ENCODE data around the gene CSNK2A1.

DNA sequence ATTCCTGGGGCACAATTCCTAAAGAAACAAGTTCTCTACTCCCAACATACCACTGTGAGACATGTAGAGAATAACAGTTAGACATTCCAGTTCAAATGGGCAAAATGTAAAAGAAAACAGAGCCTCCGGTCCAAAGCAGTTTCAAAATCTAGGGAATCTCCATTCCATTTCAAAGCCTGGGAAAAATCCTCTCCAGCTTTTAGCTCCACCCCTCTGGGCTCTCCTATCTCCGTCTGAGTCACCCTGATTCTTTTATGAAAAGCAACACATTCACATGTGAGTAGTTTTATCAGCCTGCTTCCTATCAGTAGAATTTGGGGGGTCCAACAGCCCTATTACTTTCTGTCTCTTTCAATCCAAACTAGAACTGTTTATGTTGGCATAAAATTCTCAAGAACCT lies 3.7 kb downstream of the CSNK2A1 start:
- TF ChIP-seq EZH2 (IDR thresholded peaks at IDR 0.05): no peak
- TF ChIP-seq POLR2AphosphoS5 (IDR thresholded peaks at IDR 0.05; ENCODE audit: borderline replicate concordance, low read depth, low read length): no peak
- TF ChIP-seq FOXP2 (optimal IDR thresholded peaks at IDR 0.05; ENCODE audit: control extremely low read depth, extremely low read length, insufficient read depth): no peak

Measured in SK-N-MC (cell line).